22Rv1 (cell line): ENCODE measurements around the gene ZNF691.

Source experiments
- CTCF ChIP-seq: fragments of 450-650 bp; IDR thresholded peaks from 2 replicates; pipeline ENCODE4 v1.5.1; 2017; ENCODE audit warnings: mild to moderate bottlenecking
- ZFX ChIP-seq: fragments of 450-650 bp; IDR thresholded peaks from 2 replicates; pipeline ENCODE4 v1.6.1; 2017; ENCODE audit warnings: antibody characterized with exemption, borderline replicate concordance

- TF ChIP-seq CTCF (0 out of 2 replicates have a peak, but pooled peaks have one; percentile 7), ZFX (no peak)
Measured at GRCh38 chr1:42816585-42817439, 29.6 kb upstream of the ZNF691 start, which contains the start of the genes ERMAP and SVBP.
